ENCODE results near the gene VTI1A.

- TF ChIP-seq, protein P1, sequence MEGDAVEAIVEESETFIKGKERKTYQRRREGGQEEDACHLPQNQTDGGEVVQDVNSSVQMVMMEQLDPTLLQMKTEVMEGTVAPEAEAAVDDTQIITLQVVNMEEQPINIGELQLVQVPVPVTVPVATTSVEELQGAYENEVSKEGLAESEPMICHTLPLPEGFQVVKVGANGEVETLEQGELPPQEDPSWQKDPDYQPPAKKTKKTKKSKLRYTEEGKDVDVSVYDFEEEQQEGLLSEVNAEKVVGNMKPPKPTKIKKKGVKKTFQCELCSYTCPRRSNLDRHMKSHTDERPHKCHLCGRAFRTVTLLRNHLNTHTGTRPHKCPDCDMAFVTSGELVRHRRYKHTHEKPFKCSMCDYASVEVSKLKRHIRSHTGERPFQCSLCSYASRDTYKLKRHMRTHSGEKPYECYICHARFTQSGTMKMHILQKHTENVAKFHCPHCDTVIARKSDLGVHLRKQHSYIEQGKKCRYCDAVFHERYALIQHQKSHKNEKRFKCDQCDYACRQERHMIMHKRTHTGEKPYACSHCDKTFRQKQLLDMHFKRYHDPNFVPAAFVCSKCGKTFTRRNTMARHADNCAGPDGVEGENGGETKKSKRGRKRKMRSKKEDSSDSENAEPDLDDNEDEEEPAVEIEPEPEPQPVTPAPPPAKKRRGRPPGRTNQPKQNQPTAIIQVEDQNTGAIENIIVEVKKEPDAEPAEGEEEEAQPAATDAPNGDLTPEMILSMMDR (IDR thresholded peaks at IDR 0.05; ENCODE audit: poor library complexity, severe bottlenecking): no peak
- TF ChIP-seq POLR2AphosphoS5 (IDR thresholded peaks at IDR 0.05): no peak
- TF ChIP-seq EZH2 (IDR thresholded peaks at IDR 0.05; ENCODE audit: borderline replicate concordance, insufficient read depth, low read length, poor library complexity, severe bottlenecking): no peak
- no peak for TF ChIP-seq EP300 (conservative IDR thresholded peaks at IDR 0.05; ENCODE audit: poor library complexity, severe bottlenecking)
- TF ChIP-seq RAD21 (conservative IDR thresholded peaks at IDR 0.05): no peak
- TF ChIP-seq TAF1 (IDR thresholded peaks at IDR 0.05; ENCODE audit: low read depth): no peak
- no peak for TF ChIP-seq MXI1 (conservative IDR thresholded peaks at IDR 0.05; ENCODE audit: poor library complexity, severe bottlenecking)
- no peak for TF ChIP-seq SMC3 (conservative IDR thresholded peaks at IDR 0.05; ENCODE audit: poor library complexity)
Observed at GRCh38 chr10:112397592-112397991, 49.4 kb upstream of the VTI1A start.
